ENCODE data around the gene CCDC57. TPM values are rescaled to one million over a fixed set of nuclear protein-coding genes. Genes with fewer than 3 reads are reported as not detected.
"Not testable (repeated sequence)": the region's sequence is repeated elsewhere in the genome, so short reads cannot be mapped to it uniquely, and the experiment has no call there.

CCDC57 gene
- total RNA-seq, 2 donors from 2014 or later: 57.6 to 62.8 TPM

DNA sequence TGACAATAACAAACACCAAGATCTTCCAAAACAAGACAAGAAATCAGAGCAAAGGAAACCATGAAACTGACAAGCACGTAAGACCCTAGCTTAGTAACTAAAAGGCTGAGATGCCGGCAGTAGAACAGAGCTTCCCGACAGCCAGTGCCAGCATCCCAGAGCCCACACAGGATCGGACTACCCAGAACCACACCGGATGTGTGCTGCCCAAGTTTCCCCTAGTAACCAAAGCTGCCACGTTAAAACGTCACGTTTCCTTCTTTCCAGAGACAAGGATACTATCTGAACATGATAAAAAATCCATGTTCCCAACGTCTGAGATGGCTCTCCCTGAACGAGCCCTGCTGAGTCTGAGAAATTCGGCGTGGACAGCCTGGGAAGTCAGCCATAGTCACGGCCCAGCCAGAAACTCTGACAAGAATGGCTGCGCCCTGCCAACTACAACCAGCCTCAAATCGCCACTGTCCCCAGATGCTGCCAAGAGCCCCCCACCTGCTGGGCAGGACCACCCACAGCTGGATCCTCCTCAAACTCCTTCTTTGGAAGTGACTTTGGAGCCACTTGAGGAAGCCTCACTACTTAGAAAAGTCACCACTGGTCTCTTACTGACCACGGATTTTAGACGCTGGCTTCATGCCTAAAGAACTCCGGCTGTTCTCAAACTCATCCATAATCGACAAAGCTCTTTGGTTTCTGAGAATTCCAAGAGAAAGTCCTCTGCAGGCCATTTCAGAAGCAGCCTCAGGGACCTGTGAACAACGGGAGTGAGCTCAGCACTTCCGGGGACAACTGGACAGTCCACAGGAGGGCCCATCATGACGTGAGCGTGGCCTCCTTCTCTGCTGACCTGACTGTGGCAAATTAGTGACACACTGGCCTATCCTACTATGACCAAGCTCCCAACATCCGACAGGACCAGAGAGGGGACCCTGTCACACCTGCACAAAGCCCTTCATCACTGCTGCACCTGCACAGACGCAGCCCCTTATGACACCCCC lies 16.7 kb downstream of the CCDC57 start:
- Histone ChIP-seq H3K36me3 (peaks cover 0 to 4% of the 10 kb centered on the region in 2 donors), H3K9me3 (no peaks in the 10 kb centered on the region), H3K4me3 (no peak overlapping the region), H3K27ac (no peak overlapping the region), H3K27me3 (replicated peaks; ENCODE audit: insufficient read depth) (no peaks in the 10 kb centered on the region), H3K4me1 (replicated peaks) (no peaks in the 10 kb centered on the region)
- TF ChIP-seq POLR2A (IDR thresholded peaks at IDR 0.05) (no peak), POLR2AphosphoS5 (IDR thresholded peaks at IDR 0.05) (no peak)
- TF ChIP-seq, protein P1, sequence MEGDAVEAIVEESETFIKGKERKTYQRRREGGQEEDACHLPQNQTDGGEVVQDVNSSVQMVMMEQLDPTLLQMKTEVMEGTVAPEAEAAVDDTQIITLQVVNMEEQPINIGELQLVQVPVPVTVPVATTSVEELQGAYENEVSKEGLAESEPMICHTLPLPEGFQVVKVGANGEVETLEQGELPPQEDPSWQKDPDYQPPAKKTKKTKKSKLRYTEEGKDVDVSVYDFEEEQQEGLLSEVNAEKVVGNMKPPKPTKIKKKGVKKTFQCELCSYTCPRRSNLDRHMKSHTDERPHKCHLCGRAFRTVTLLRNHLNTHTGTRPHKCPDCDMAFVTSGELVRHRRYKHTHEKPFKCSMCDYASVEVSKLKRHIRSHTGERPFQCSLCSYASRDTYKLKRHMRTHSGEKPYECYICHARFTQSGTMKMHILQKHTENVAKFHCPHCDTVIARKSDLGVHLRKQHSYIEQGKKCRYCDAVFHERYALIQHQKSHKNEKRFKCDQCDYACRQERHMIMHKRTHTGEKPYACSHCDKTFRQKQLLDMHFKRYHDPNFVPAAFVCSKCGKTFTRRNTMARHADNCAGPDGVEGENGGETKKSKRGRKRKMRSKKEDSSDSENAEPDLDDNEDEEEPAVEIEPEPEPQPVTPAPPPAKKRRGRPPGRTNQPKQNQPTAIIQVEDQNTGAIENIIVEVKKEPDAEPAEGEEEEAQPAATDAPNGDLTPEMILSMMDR (IDR thresholded peaks at IDR 0.05): no peak
- intact Hi-C loops (cut with DNase I): no loop called here
- no peak for DNase-seq (ENCODE audit: low spot score)
- WGBS: 65% methylated on average over 25 of the region's 25 CpGs

DNA sequence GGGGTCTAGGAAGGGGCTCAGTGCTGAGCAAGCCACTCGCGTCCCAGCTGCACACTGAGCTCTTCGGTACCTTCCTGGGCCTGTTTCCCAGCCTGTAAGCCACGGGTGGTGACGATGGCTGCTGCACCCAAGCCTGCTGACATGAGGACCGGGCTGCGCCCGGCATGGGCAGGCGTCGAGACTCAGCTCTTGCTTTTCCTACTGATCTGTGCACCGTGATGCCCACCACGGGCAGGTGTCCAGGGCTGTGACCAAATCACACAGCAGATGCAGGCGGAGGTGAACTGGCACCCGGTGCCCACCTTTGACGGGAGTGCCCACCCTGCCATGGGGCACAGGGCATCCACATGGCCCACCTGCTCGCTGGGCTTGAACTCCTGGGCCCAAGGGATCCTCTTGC lies 17.9 kb downstream of the CCDC57 start:
- TF ChIP-seq, protein P1 (IDR thresholded peaks at IDR 0.05): no peak
- Histone ChIP-seq H3K9me3 (no peaks in the 10 kb centered on the region), H3K36me3 (peaks cover 0 to 4% of the 10 kb centered on the region in 2 donors), H3K27ac (no peak overlapping the region), H3K4me1 (replicated peaks) (no peaks in the 10 kb centered on the region), H3K27me3 (replicated peaks; ENCODE audit: insufficient read depth) (no peaks in the 10 kb centered on the region), H3K4me3 (no peak overlapping the region)
- WGBS: 96% methylated on average over 15 of the region's 16 CpGs
- no peak for DNase-seq (ENCODE audit: low spot score)
- intact Hi-C loops (cut with DNase I): no loop called here

DNA sequence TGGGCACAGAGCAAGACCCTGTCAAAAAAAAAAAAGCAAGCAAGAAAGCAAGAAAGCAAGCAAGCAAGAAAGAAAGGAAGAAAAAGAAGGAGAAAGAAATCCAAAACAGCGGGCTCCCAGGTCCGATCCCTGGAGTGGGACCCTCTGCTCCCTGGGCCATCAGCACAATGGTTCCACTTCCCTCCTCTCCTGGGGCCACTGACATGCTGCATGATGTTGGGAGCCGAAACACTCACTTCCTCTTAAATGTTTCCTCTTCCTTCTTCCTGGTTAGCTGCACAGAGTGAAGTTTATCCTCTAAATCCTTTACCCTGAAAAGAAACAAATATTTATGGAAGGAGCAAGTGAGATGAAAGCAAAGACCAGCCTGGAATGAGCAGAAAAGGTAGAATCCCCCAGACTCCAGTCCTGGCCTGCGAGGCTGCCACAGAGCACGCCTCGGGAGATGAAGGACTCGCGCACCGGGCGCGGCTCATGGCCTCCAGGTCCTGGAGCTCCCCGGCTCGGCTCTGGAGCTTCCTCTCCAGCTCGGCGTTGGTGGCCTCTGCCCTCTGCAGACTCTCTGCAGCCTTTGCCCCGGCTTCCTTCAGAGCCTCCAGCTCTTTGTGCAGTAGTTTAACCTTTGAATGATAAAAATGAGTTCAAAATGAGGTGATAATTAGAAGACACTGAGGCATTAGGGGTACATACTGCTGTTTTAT lies 19.0 kb downstream of the CCDC57 start:
- peaks cover 0 to 4% of the 10 kb centered on the region in 2 donors for H3K36me3 ChIP-seq
- H3K4me3 ChIP-seq: no peak overlapping the region
- H3K27ac ChIP-seq: no peak overlapping the region
- no peak for DNase-seq (ENCODE audit: low spot score)
- intact Hi-C loops (cut with DNase I): no loop called here
- WGBS: 88% methylated on average over 16 of the region's 16 CpGs
- no peaks in the 10 kb centered on the region for H3K27me3 ChIP-seq (replicated peaks; ENCODE audit: insufficient read depth)
- H3K9me3 ChIP-seq: no peaks in the 10 kb centered on the region
- TF ChIP-seq, protein P1 (IDR thresholded peaks at IDR 0.05): no peak
- TF ChIP-seq POLR2A (IDR thresholded peaks at IDR 0.05) (no peak), POLR2AphosphoS5 (IDR thresholded peaks at IDR 0.05) (no peak)
- H3K4me1 ChIP-seq (replicated peaks): no peaks in the 10 kb centered on the region

DNA sequence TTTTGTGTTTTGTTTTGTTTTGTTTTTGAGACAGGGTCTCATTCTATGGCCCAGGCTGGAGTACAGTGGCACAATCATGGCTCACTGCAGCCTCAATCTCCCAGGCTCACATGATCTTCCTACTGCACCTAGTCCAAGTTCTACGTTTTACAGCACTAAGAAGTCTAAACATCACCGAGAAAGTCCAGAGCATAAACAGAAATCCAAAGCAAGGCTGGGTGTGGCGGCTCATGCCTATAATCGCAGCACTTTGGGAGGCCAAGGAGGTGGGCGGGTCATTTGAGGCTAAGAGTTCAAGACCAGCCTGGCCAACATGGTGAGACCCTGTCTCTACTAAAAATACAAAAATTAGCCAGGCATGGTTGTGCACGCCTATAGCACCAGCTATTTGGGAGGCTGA lies 19.6 kb downstream of the CCDC57 start:
- H3K36me3 ChIP-seq; intact Hi-C loops (cut with DNase I); H3K4me1 ChIP-seq (replicated peaks); H3K27ac ChIP-seq; H3K9me3 ChIP-seq; H3K27me3 ChIP-seq (replicated peaks; ENCODE audit: insufficient read depth); H3K4me3 ChIP-seq; DNase-seq (ENCODE audit: low spot score): not testable (repeated sequence)
- 81% methylated on average over 6 of the region's 6 CpGs for WGBS

DNA sequence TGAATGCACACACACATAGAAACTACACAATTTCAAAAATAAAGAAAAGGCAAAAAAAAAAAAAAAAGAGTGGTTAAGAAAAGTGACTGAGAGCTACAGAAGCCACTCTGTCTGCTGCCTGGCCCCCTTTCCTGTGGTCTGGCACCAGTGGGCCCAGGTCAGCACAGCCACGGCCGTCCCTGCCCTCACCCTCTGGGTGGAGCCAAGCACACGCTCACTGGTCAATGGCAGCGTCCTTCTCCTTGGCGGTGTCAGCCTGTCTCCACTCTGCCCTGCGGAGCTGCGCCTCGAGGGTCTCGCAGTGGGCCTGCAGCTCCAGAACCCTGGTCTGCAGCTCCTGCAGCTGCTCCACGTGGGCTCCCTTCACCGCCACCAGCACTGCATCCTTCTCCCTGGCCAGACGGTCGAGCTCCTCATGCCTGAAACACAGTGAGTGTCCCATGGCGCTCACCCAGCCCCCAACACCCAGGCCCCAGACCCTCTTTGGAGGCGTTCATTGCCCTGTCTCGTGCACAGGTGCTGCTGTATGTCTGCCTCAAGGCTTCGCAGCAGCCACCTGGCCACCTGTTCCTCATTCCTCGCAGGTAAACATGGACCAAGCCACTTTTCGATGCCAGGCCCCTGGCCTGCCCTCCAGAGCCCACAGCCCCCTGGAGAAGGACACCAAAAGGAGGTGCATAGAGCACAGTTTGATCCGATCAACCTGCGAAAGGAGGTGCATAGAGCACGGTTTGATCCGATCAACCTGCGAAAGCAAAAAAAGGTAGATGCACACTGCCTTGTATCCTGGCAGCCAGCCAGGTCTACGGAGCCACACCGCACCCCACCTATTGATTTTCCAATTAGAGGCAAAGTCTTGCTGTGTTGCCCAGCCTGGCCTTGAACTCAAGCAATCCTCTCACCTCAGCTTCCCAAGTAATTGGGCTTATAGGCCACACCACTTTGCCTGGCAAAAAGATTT lies 24.4 kb downstream of the CCDC57 start:
- Histone ChIP-seq H3K4me1 (replicated peaks) (no peaks in the 10 kb centered on the region), H3K4me3 (no peak overlapping the region), H3K36me3 (peaks cover 0 to 4% of the 10 kb centered on the region in 2 donors), H3K27ac (no peak overlapping the region), H3K27me3 (replicated peaks; ENCODE audit: insufficient read depth) (no peaks in the 10 kb centered on the region), H3K9me3 (no peaks in the 10 kb centered on the region)
- WGBS: 89% methylated on average over 26 of the region's 26 CpGs
- intact Hi-C loops (cut with DNase I): no loop called here
- no peak for TF ChIP-seq POLR2A (IDR thresholded peaks at IDR 0.05)
- no peak for TF ChIP-seq POLR2AphosphoS5 (IDR thresholded peaks at IDR 0.05)
- TF ChIP-seq, protein P1 (IDR thresholded peaks at IDR 0.05): no peak
- no peak for DNase-seq (ENCODE audit: low spot score)
